Neural cell (in vitro differentiated cells): ENCODE results near the gene MED22.
"Not testable (repeated sequence)": the region's sequence is repeated elsewhere in the genome, so short reads cannot be mapped to it uniquely, and the experiment has no call there.

Experiments
- SMC3 ChIP-seq: fragments of 450-650 bp; conservative IDR thresholded peaks from 2 replicates; pipeline ENCODE4 v1.6.1; 2014; ENCODE audit warnings: antibody characterized with exemption, mild to moderate bottlenecking, moderate library complexity; ENCODE audit not compliant: poor library complexity
- TF ChIP-seq, protein P1 (sequence below): fragments of 450-650 bp; IDR thresholded peaks from 2 replicates; pipeline ENCODE4 v1.5.1; 2014; ENCODE audit warnings: antibody characterized with exemption, mild to moderate bottlenecking, moderate library complexity; ENCODE audit not compliant: poor library complexity, severe bottlenecking

DNA sequence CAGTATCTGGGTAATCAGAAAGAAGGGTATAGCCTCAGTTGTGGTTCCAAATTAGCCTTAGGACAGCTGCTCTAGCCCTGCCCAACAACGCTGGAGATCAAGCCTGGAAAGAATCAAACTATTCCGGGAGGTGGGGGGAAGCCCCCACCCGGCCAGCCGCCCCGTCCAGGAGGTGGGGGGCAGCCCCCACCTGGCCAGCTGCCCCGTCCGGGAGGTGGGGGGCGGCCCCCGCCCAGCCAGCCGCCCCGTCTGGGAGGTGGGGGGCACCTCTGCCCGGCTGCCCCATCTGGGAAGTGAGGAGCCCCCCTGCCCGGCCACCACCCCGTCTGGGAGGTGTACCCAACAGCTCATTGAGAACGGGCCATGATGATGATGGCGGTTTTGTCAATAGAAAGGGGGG lies 47.9 kb downstream of the MED22 start:
- not testable (repeated sequence) for TF ChIP-seq SMC3
- TF ChIP-seq, protein P1, sequence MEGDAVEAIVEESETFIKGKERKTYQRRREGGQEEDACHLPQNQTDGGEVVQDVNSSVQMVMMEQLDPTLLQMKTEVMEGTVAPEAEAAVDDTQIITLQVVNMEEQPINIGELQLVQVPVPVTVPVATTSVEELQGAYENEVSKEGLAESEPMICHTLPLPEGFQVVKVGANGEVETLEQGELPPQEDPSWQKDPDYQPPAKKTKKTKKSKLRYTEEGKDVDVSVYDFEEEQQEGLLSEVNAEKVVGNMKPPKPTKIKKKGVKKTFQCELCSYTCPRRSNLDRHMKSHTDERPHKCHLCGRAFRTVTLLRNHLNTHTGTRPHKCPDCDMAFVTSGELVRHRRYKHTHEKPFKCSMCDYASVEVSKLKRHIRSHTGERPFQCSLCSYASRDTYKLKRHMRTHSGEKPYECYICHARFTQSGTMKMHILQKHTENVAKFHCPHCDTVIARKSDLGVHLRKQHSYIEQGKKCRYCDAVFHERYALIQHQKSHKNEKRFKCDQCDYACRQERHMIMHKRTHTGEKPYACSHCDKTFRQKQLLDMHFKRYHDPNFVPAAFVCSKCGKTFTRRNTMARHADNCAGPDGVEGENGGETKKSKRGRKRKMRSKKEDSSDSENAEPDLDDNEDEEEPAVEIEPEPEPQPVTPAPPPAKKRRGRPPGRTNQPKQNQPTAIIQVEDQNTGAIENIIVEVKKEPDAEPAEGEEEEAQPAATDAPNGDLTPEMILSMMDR, result not testable (repeated sequence)
